ENCODE results near the gene PTK7. TPM values are rescaled to one million over a fixed set of nuclear protein-coding genes. Genes with fewer than 3 reads are reported as not detected.

The PTK7 gene
- total and polyA plus RNA-seq, 2 of the 8 experiments (the other 6 are each of a cell fraction or from before 2014, with no cell fraction given), result 110 to 138 TPM

DNA sequence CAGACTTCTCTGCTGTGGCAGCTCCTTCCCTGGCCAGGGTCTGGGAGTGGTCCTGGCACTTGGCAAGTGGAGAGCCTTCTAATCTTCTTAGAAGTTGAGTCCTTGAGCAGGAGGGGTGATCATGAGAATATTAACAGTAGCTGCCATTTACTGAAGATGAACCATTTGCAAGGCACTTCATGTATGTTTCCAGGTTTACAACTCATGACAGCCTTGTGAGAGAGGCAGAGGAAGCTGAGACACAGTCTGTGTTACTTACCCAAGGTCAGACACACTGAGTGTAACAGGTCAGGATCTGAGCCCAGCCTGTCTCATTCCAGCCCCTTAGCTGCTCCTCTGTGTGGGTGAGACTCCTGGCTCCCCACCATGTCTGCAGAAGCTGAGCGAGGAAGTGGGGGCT is 49.4 kb downstream of the PTK7 start (continued):
- no peak for TF ChIP-seq RNF2 (IDR thresholded peaks at IDR 0.05; ENCODE audit: borderline replicate concordance, low read depth, low read length, missing control alignments, poor library complexity, severe bottlenecking)
- TF ChIP-seq, protein P1, sequence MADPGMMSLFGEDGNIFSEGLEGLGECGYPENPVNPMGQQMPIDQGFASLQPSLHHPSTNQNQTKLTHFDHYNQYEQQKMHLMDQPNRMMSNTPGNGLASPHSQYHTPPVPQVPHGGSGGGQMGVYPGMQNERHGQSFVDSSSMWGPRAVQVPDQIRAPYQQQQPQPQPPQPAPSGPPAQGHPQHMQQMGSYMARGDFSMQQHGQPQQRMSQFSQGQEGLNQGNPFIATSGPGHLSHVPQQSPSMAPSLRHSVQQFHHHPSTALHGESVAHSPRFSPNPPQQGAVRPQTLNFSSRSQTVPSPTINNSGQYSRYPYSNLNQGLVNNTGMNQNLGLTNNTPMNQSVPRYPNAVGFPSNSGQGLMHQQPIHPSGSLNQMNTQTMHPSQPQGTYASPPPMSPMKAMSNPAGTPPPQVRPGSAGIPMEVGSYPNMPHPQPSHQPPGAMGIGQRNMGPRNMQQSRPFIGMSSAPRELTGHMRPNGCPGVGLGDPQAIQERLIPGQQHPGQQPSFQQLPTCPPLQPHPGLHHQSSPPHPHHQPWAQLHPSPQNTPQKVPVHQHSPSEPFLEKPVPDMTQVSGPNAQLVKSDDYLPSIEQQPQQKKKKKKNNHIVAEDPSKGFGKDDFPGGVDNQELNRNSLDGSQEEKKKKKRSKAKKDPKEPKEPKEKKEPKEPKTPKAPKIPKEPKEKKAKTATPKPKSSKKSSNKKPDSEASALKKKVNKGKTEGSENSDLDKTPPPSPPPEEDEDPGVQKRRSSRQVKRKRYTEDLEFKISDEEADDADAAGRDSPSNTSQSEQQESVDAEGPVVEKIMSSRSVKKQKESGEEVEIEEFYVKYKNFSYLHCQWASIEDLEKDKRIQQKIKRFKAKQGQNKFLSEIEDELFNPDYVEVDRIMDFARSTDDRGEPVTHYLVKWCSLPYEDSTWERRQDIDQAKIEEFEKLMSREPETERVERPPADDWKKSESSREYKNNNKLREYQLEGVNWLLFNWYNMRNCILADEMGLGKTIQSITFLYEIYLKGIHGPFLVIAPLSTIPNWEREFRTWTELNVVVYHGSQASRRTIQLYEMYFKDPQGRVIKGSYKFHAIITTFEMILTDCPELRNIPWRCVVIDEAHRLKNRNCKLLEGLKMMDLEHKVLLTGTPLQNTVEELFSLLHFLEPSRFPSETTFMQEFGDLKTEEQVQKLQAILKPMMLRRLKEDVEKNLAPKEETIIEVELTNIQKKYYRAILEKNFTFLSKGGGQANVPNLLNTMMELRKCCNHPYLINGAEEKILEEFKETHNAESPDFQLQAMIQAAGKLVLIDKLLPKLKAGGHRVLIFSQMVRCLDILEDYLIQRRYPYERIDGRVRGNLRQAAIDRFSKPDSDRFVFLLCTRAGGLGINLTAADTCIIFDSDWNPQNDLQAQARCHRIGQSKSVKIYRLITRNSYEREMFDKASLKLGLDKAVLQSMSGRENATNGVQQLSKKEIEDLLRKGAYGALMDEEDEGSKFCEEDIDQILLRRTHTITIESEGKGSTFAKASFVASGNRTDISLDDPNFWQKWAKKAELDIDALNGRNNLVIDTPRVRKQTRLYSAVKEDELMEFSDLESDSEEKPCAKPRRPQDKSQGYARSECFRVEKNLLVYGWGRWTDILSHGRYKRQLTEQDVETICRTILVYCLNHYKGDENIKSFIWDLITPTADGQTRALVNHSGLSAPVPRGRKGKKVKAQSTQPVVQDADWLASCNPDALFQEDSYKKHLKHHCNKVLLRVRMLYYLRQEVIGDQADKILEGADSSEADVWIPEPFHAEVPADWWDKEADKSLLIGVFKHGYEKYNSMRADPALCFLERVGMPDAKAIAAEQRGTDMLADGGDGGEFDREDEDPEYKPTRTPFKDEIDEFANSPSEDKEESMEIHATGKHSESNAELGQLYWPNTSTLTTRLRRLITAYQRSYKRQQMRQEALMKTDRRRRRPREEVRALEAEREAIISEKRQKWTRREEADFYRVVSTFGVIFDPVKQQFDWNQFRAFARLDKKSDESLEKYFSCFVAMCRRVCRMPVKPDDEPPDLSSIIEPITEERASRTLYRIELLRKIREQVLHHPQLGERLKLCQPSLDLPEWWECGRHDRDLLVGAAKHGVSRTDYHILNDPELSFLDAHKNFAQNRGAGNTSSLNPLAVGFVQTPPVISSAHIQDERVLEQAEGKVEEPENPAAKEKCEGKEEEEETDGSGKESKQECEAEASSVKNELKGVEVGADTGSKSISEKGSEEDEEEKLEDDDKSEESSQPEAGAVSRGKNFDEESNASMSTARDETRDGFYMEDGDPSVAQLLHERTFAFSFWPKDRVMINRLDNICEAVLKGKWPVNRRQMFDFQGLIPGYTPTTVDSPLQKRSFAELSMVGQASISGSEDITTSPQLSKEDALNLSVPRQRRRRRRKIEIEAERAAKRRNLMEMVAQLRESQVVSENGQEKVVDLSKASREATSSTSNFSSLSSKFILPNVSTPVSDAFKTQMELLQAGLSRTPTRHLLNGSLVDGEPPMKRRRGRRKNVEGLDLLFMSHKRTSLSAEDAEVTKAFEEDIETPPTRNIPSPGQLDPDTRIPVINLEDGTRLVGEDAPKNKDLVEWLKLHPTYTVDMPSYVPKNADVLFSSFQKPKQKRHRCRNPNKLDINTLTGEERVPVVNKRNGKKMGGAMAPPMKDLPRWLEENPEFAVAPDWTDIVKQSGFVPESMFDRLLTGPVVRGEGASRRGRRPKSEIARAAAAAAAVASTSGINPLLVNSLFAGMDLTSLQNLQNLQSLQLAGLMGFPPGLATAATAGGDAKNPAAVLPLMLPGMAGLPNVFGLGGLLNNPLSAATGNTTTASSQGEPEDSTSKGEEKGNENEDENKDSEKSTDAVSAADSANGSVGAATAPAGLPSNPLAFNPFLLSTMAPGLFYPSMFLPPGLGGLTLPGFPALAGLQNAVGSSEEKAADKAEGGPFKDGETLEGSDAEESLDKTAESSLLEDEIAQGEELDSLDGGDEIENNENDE (IDR thresholded peaks at IDR 0.05; ENCODE audit: insufficient replicate concordance, low read length), result no peak
- no peak for TF ChIP-seq EGR1 (IDR thresholded peaks at IDR 0.05; ENCODE audit: borderline replicate concordance, low read depth, low read length)
